Measurements from ENCODE around the gene SPDL1. TPM values are rescaled to one million over a fixed set of nuclear protein-coding genes. Genes with fewer than 3 reads are reported as not detected.

SPDL1 gene
- total and polyA plus RNA-seq, 2 donors (not counting 1 experiment from before 2014, with no cell fraction given), result 4.1 to 17.9 TPM

DNA sequence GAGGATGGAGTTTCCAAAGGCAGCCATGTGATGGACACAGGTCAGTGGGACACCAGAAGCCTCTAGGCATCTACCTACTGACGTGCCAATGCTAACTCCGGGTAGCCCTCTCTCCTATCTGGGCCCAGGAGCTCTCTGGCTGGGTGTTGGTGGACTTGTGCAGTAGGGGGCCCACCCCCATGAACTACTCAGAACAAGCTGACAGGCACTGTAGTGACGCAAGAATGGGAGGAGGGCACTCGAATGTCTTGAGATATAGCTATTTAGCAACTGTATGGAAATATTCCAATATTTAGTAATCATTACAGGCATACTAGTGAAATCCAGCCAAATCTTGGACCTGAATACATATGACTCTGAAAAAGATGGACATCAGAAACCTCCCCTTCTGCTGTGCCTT lies 47.8 kb downstream of the SPDL1 start:
- intact Hi-C loops (cut with micrococcal nuclease), result no loop called here
- H3K4me2 ChIP-seq (replicated peaks; ENCODE audit: low read depth, low read length, poor library complexity, severe bottlenecking), result no peak overlapping the region
- no peak overlapping the region for H3K9ac ChIP-seq (ENCODE audit: low read length)
- H4K20me1 ChIP-seq (ENCODE audit: control insufficient read depth, insufficient read depth, low read length, poor library complexity, severe bottlenecking), result no peaks in the 10 kb centered on the region
- H3K4me3 ChIP-seq (ENCODE audit: control extremely low read depth in 1 of 5, extremely low read depth in 1 of 5, insufficient read depth in 1 of 5, low read depth in 2 of 5, low read length in 4 of 5), result no peak overlapping the region
- peaks cover 1% of the 10 kb centered on the region for H3K79me2 ChIP-seq (ENCODE audit: control insufficient read depth, insufficient read depth, low read length)
- DNase-seq (no peak), ATAC-seq (ENCODE audit: low read depth) (no peak)
- no peak overlapping the region for H3K27ac ChIP-seq (ENCODE audit: low read length in 2 of 2)
- H3K9me3 ChIP-seq (ENCODE audit: control extremely low read depth in 1 of 3, control insufficient read depth in 2 of 3, insufficient read depth in 1 of 3, low read length in 2 of 3), result no peaks in the 10 kb centered on the region
- ChIA-PET POLR2A (no interaction called here), CTCF (no interaction called here)
- no peak overlapping the region for H2AFZ ChIP-seq (ENCODE audit: insufficient read depth, low read depth, low read length, poor library complexity, severe bottlenecking)
- TF ChIP-seq, protein P1, sequence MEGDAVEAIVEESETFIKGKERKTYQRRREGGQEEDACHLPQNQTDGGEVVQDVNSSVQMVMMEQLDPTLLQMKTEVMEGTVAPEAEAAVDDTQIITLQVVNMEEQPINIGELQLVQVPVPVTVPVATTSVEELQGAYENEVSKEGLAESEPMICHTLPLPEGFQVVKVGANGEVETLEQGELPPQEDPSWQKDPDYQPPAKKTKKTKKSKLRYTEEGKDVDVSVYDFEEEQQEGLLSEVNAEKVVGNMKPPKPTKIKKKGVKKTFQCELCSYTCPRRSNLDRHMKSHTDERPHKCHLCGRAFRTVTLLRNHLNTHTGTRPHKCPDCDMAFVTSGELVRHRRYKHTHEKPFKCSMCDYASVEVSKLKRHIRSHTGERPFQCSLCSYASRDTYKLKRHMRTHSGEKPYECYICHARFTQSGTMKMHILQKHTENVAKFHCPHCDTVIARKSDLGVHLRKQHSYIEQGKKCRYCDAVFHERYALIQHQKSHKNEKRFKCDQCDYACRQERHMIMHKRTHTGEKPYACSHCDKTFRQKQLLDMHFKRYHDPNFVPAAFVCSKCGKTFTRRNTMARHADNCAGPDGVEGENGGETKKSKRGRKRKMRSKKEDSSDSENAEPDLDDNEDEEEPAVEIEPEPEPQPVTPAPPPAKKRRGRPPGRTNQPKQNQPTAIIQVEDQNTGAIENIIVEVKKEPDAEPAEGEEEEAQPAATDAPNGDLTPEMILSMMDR (IDR thresholded peaks at IDR 0.05), result no peak
- TF ChIP-seq EZH2 (IDR thresholded peaks at IDR 0.05; ENCODE audit: borderline replicate concordance, insufficient read depth, low read depth, low read length, poor library complexity, severe bottlenecking), result no peak
- H3K27me3 ChIP-seq (replicated peaks in 1 of 4; ENCODE audit: control extremely low read depth in 1 of 4, control insufficient read depth in 3 of 4, insufficient read depth in 4 of 4, low read length in 3 of 4), result peaks cover 0 to 4% (median 0%) of the 10 kb centered on the region in 4 experiments
- WGBS (ENCODE audit: insufficient coverage), result no CpG with 5 or more reads among the region's 4 CpGs
- Mint-ChIP-seq H3K9me3 (ENCODE audit: insufficient read depth) (peaks cover 5% of the 10 kb centered on the region), H3K27me3 (no peaks in the 10 kb centered on the region), H3K4me3 (no peak overlapping the region), H3K27ac (no peak overlapping the region), H3K4me1 (peaks cover 1% of the 10 kb centered on the region)
- H3K36me3 ChIP-seq (replicated peaks in 1 of 2; ENCODE audit: control extremely low read depth in 1 of 2, control insufficient read depth in 1 of 2, extremely low read depth in 1 of 2, insufficient read depth in 2 of 2, low read length in 1 of 2), result no peaks in the 10 kb centered on the region
- H3K4me1 ChIP-seq (ENCODE audit: control insufficient read depth in 2 of 2, insufficient read depth in 2 of 2, low read length in 2 of 2), result peaks cover 0 to 3% of the 10 kb centered on the region in 2 donors

GRCh38 chr5:169632946-169633345 lies 49.4 kb downstream of the SPDL1 start:
- peaks cover under 1% of the 10 kb centered on the region for H4K20me1 ChIP-seq (ENCODE audit: control insufficient read depth, insufficient read depth, low read length, poor library complexity, severe bottlenecking)
- no peak for TF ChIP-seq EZH2 (IDR thresholded peaks at IDR 0.05; ENCODE audit: borderline replicate concordance, insufficient read depth, low read depth, low read length, poor library complexity, severe bottlenecking)
- TF ChIP-seq, protein P1 (IDR thresholded peaks at IDR 0.05), result no peak
- H3K4me2 ChIP-seq (replicated peaks; ENCODE audit: low read depth, low read length, poor library complexity, severe bottlenecking), result no peak overlapping the region
- no peak for ATAC-seq (ENCODE audit: low read depth)
- H3K27me3 ChIP-seq (replicated peaks in 1 of 4; ENCODE audit: control extremely low read depth in 1 of 4, control insufficient read depth in 3 of 4, insufficient read depth in 4 of 4, low read length in 3 of 4), result peaks cover 0 to under 1% (median 0%) of the 10 kb centered on the region in 4 experiments
- Mint-ChIP-seq H3K4me1 (peaks cover 10% of the 10 kb centered on the region), H3K4me3 (no peak overlapping the region), H3K9me3 (ENCODE audit: insufficient read depth) (peaks cover 5% of the 10 kb centered on the region), H3K27ac (no peak overlapping the region), H3K27me3 (no peaks in the 10 kb centered on the region)
- ChIA-PET POLR2A (no interaction called here), CTCF (no interaction called here)
- no peaks in the 10 kb centered on the region for H3K9me3 ChIP-seq (ENCODE audit: control extremely low read depth in 1 of 3, control insufficient read depth in 2 of 3, insufficient read depth in 1 of 3, low read length in 2 of 3)
- intact Hi-C loops (cut with micrococcal nuclease), result no loop called here
- DNase-seq, result no peak
- no peak overlapping the region for H3K9ac ChIP-seq (ENCODE audit: low read length)
- WGBS (ENCODE audit: insufficient coverage), result no CpG with 5 or more reads among the region's 1 CpG
- H3K27ac ChIP-seq (ENCODE audit: low read length in 2 of 2), result no peak overlapping the region
- H3K36me3 ChIP-seq (replicated peaks in 1 of 2; ENCODE audit: control extremely low read depth in 1 of 2, control insufficient read depth in 1 of 2, extremely low read depth in 1 of 2, insufficient read depth in 2 of 2, low read length in 1 of 2), result no peaks in the 10 kb centered on the region
- no peak overlapping the region for H2AFZ ChIP-seq (ENCODE audit: insufficient read depth, low read depth, low read length, poor library complexity, severe bottlenecking)
- peaks cover under 1 to 12% of the 10 kb centered on the region in 2 donors for H3K4me1 ChIP-seq (ENCODE audit: control insufficient read depth in 2 of 2, insufficient read depth in 2 of 2, low read length in 2 of 2)
- H3K4me3 ChIP-seq (ENCODE audit: control extremely low read depth in 1 of 5, extremely low read depth in 1 of 5, insufficient read depth in 1 of 5, low read depth in 2 of 5, low read length in 4 of 5), result no peak overlapping the region
- peaks cover 17% of the 10 kb centered on the region for H3K79me2 ChIP-seq (ENCODE audit: control insufficient read depth, insufficient read depth, low read length)

Data from B cell (primary cell).